Measurements from ENCODE around the gene FBRSL1. TPM values are rescaled to one million over a fixed set of nuclear protein-coding genes. Genes with fewer than 3 reads are reported as not detected.
A peak's percentile ranks its signal among the peaks of the same experiment; 100 is the strongest.

The FBRSL1 gene
- total RNA-seq, 4 donors from 2014 or later = 5.9 to 34.3 (median 23.4) TPM

- H3K4me3 ChIP-seq = peak overlapping the region in 3 of 4 donors; percentile 1 to 81 (median 16)
Observed at GRCh38 chr12:132493482-132494178, 3.7 kb downstream of the FBRSL1 start.

DNA sequence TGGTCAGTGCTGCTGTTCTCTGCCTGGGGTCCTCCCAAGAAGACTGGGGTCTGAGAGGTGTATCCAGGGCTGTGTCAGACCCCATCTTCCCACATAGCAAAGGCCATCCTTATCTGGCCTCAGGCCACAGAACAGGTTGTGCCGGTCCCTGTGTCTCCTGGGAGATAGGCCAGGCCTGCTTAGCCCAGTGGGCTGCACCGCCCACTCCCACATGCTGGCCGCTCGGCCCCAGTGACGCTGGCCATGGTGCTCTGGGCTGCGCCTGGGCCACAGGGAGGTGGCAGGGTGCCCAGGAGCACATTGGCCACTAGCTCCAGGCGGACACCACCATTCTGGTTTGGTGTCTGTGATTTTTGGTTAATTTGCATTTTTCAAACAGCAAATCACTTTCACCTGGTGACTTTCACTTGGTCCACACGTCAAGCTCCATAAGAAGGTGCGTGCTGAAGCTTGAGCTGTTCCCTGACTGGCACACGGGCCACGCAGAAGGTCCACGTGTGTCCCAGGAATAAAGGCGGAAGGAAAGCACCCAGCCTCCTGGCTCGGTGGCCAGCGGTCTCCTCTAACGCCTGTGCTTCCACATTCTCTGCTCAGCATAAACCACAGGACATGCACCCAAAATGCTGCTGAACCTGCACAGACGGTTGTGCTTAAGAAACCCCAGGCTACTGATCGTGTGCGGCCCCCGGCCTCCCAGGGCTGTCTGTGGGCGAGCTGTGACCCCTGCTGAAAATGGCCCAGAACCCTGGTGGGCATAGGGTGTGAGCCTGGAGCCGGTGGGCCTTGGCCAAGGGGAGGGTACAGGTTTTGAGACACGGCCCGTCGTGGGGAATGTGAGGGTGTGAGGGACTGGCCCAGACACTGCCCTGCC, 4.6 kb downstream of the FBRSL1 start:
- intact Hi-C loops (cut with DNase I) = no loop called here
- WGBS, 2 donors = 45 to 46% methylated on average over 10 to 12 of the region's 25 CpGs
- H3K36me3 ChIP-seq = no peaks in the 10 kb centered on the region
- H3K9me3 ChIP-seq = no peaks in the 10 kb centered on the region
- H3K27me3 ChIP-seq = peaks cover 0 to 1% (median 0%) of the 10 kb centered on the region in 4 donors
- TF ChIP-seq, protein P1, sequence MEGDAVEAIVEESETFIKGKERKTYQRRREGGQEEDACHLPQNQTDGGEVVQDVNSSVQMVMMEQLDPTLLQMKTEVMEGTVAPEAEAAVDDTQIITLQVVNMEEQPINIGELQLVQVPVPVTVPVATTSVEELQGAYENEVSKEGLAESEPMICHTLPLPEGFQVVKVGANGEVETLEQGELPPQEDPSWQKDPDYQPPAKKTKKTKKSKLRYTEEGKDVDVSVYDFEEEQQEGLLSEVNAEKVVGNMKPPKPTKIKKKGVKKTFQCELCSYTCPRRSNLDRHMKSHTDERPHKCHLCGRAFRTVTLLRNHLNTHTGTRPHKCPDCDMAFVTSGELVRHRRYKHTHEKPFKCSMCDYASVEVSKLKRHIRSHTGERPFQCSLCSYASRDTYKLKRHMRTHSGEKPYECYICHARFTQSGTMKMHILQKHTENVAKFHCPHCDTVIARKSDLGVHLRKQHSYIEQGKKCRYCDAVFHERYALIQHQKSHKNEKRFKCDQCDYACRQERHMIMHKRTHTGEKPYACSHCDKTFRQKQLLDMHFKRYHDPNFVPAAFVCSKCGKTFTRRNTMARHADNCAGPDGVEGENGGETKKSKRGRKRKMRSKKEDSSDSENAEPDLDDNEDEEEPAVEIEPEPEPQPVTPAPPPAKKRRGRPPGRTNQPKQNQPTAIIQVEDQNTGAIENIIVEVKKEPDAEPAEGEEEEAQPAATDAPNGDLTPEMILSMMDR (IDR thresholded peaks at IDR 0.05) = no peak
- no peak for TF ChIP-seq POLR2A (IDR thresholded peaks at IDR 0.05)
- H3K4me1 ChIP-seq = peaks cover 50 to 90% (median 51%) of the 10 kb centered on the region in 3 donors
- peak overlapping the region in 2 of 4 donors; percentile 14 to 36 for H3K27ac ChIP-seq
- H3K4me3 ChIP-seq = peak overlapping the region in 2 of 4 donors; percentile 16 to 81
- DNase-seq = no peak

More at GRCh38 chr12:132493482-132494178, 3.7 kb downstream of the FBRSL1 start:
- Histone ChIP-seq H3K27ac (peak overlapping the region in 1 of 4 donors; percentile 36), H3K4me1 (peaks cover 52 to 90% (median 59%) of the 10 kb centered on the region in 3 donors), H3K9me3 (no peaks in the 10 kb centered on the region), H3K27me3 (peaks cover 0 to 10% (median 0%) of the 10 kb centered on the region in 4 donors), H3K36me3 (no peaks in the 10 kb centered on the region)
- intact Hi-C loops (cut with DNase I) = no loop called here
- DNase-seq = no peak
- WGBS, 2 donors = 40 to 63% methylated on average over 5 to 11 of the region's 18 CpGs
- TF ChIP-seq, protein P1 (IDR thresholded peaks at IDR 0.05) = no peak
- no peak for TF ChIP-seq POLR2A (IDR thresholded peaks at IDR 0.05)

GRCh38 chr12:132495165-132495544, 5.2 kb downstream of the FBRSL1 start:
- peaks cover 50 to 95% (median 50%) of the 10 kb centered on the region in 3 donors for H3K4me1 ChIP-seq
- no CpG with 5 or more reads among the region's 9 CpGs for WGBS, 2 donors
- TF ChIP-seq, protein P1 (IDR thresholded peaks at IDR 0.05) = no peak
- TF ChIP-seq POLR2A (IDR thresholded peaks at IDR 0.05) = no peak
- H3K9me3 ChIP-seq = no peaks in the 10 kb centered on the region
- H3K36me3 ChIP-seq = no peaks in the 10 kb centered on the region
- H3K27me3 ChIP-seq = no peaks in the 10 kb centered on the region
- no peak for DNase-seq
- intact Hi-C loops (cut with DNase I) = no loop called here
- no peak overlapping the region for H3K4me3 ChIP-seq
- H3K27ac ChIP-seq = no peak overlapping the region

- no peak overlapping the region for H3K4me3 ChIP-seq
- intact Hi-C loops (cut with DNase I) = no loop called here
- TF ChIP-seq POLR2A (IDR thresholded peaks at IDR 0.05) = no peak
- H3K36me3 ChIP-seq = no peaks in the 10 kb centered on the region
- no peaks in the 10 kb centered on the region for H3K27me3 ChIP-seq
- DNase-seq = no peak
- no peak overlapping the region for H3K27ac ChIP-seq
- no peaks in the 10 kb centered on the region for H3K9me3 ChIP-seq
- 77 to 78% methylated on average over 19 to 24 of the region's 31 CpGs for WGBS, 2 donors
- H3K4me1 ChIP-seq = peaks cover 49 to 100% (median 50%) of the 10 kb centered on the region in 3 donors
Observed at GRCh38 chr12:132495629-132496357, 5.8 kb downstream of the FBRSL1 start.

- Histone ChIP-seq H3K4me1 (peaks cover 44 to 100% (median 49%) of the 10 kb centered on the region in 3 donors), H3K4me3 (no peak overlapping the region), H3K36me3 (no peaks in the 10 kb centered on the region), H3K27ac (no peak overlapping the region), H3K27me3 (no peaks in the 10 kb centered on the region), H3K9me3 (no peaks in the 10 kb centered on the region)
- WGBS, 2 donors = 76% methylated on average over 8 of the region's 10 CpGs; no CpG with 5 or more reads in 1 of the 2 donors
- DNase-seq = no peak
- no peak for TF ChIP-seq POLR2A (IDR thresholded peaks at IDR 0.05)
- TF ChIP-seq, protein P1 (IDR thresholded peaks at IDR 0.05) = no peak
- intact Hi-C loops (cut with DNase I) = no loop called here
Observed at GRCh38 chr12:132496358-132496669, 6.4 kb downstream of the FBRSL1 start.
